Mammary epithelial cell (primary cell): ENCODE data around the gene HIC2.
"Not testable (repeated sequence)": the region's sequence is repeated elsewhere in the genome, so short reads cannot be mapped to it uniquely, and the experiment has no call there.

Experiments used
- EZH2 ChIP-seq: IDR thresholded peaks from 2 replicates; pipeline ENCODE4 v1.6.1; 2012; ENCODE audit warnings: low read length, inconsistent platforms, borderline replicate concordance
- TF ChIP-seq, protein P1 (sequence below), 2 donors: IDR thresholded peaks in 1 of 2; conservative IDR thresholded peaks in 1 of 2; 2 replicates each; pipeline ENCODE4 v1.5.1; 2011 to 2012; ENCODE audit warnings: inconsistent platforms in 2 of 2, low read length in 2 of 2, mild to moderate bottlenecking in 2 of 2, control low read depth in 1 of 2, low read depth in 1 of 2; ENCODE audit not compliant: insufficient read depth in 1 of 2; ENCODE audit errors: extremely low read depth in 1 of 2

- TF ChIP-seq, protein P1, sequence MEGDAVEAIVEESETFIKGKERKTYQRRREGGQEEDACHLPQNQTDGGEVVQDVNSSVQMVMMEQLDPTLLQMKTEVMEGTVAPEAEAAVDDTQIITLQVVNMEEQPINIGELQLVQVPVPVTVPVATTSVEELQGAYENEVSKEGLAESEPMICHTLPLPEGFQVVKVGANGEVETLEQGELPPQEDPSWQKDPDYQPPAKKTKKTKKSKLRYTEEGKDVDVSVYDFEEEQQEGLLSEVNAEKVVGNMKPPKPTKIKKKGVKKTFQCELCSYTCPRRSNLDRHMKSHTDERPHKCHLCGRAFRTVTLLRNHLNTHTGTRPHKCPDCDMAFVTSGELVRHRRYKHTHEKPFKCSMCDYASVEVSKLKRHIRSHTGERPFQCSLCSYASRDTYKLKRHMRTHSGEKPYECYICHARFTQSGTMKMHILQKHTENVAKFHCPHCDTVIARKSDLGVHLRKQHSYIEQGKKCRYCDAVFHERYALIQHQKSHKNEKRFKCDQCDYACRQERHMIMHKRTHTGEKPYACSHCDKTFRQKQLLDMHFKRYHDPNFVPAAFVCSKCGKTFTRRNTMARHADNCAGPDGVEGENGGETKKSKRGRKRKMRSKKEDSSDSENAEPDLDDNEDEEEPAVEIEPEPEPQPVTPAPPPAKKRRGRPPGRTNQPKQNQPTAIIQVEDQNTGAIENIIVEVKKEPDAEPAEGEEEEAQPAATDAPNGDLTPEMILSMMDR (conservative IDR thresholded peaks at IDR 0.05 in 1 of 2, IDR thresholded peaks at IDR 0.05 in 1 of 2; ENCODE audit: extremely low read depth in 1 of 2, insufficient read depth in 1 of 2, low read depth in 1 of 2, low read length in 2 of 2) = not testable (repeated sequence)
- not testable (repeated sequence) for TF ChIP-seq EZH2
These were observed 19.0 kb downstream of the HIC2 start for GRCh38 chr22:21435998-21436810.
